GM13977 (cell line): ENCODE measurements around the gene DIRAS2.

ENCODE experiments used
- DNase-seq: peaks from one replicate; pipeline ENCODE4 v3.0.0; 2012; ENCODE audit warnings: low spot score
- CTCF ChIP-seq: IDR thresholded peaks from 2 replicates; pipeline ENCODE4 v1.5.1; 2012; ENCODE audit warnings: mild to moderate bottlenecking, control low read depth; ENCODE audit not compliant: insufficient read depth; ENCODE audit errors: extremely low read depth, missing control alignments
- in situ Hi-C: fragments of 300-500 bp; cut with MboI; formaldehyde crosslinking; loops from one replicate; pipeline ENCODE4 v1.12.0; 2022; ENCODE audit warnings: low sequenced_read_pairs, low pct_unique_long_range_greater_than_20kb, mixed read lengths, inconsistent platforms; ENCODE audit not compliant: unreplicated experiment

Gene DIRAS2

GRCh38 chr9:90569511-90569910 is 73.1 kb downstream of the DIRAS2 start:
- in situ Hi-C loops, result no loop called here
- TF ChIP-seq CTCF, result no peak
- DNase-seq, result no peak

DNA sequence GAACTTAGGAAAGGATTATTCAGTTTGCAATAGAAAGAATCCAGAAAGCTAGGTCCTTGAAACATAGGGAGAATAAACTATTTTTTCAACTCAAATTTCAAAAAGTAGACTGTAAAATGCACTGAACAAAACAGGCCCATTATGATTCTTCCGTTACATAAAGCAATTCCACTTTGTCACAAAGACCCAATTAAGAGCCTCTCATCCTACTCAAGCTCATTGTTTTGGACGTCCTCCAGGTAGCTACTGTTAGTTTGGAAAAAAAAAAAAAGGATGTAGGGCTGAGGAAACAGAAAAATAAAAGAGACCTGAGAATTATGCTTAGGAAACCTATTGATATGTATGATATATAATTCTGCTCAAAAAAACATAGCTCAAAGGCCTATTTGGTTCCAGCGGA is 74.0 kb downstream of the DIRAS2 start:
- DNase-seq, result no peak
- in situ Hi-C loops, result no loop called here
- TF ChIP-seq CTCF, result no peak

DNA sequence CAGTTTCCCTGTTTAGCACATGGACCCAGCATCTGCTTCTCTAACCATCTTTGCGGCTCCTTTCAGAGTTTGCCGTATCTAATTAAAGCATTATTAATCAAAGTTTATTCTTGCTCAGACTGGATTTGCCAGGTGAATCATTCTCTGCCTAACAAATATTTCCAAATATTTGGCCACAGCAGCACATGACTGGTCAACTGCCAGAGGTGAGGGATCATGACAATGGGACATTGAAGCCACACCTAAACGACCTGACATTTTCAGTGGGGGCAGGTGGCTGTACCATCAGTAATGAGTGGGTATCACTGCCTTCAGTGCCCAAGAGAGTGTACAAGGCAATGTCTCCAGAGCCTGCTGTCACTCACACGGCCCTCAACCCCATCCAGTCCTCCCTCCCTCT is 80.4 kb downstream of the DIRAS2 start:
- in situ Hi-C loops, result no loop called here
- no peak for DNase-seq

More for the DNA sequence above, 80.4 kb downstream of the DIRAS2 start:
- no peak for TF ChIP-seq CTCF
